ENCODE measurements around the gene TICRR. TPM values are rescaled to one million over a fixed set of nuclear protein-coding genes. Genes with fewer than 3 reads are reported as not detected.

TICRR gene
- total RNA-seq, 1 experiment from 2014 or later, result 37.4 TPM

GRCh38 chr15:89633585-89633984, 58.3 kb downstream of the TICRR start:
- H3K27me3 Mint-ChIP-seq (ENCODE audit: low read depth), result peaks cover 8% of the 10 kb centered on the region
- DNase-seq (ENCODE audit: low spot score) (no peak), ATAC-seq (no peak)
- H3K27ac Mint-ChIP-seq, result no peak overlapping the region
- H3K4me1 Mint-ChIP-seq, result no peaks in the 10 kb centered on the region
- peaks cover 18% of the 10 kb centered on the region for H3K9me3 Mint-ChIP-seq
- no peak overlapping the region for H3K4me3 Mint-ChIP-seq
- CTCF ChIA-PET, result interaction anchor here (1.5 kb wide), 1 partner anchor 14 kb away, joined by 4 read pairs; no protein-coding TSS in a partner anchor
- POLR2A ChIA-PET, result no interaction called here
- H3K36me3 Mint-ChIP-seq, result peaks cover 79% of the 10 kb centered on the region
- TF ChIP-seq CTCF (IDR thresholded peaks at IDR 0.05), result no peak
- no peak for TF ChIP-seq JUN (CRISPR knock-in tag; IDR thresholded peaks at IDR 0.05)

GRCh38 chr15:89640245-89640644, 65.0 kb downstream of the TICRR start:
- Mint-ChIP-seq H3K4me3 (no peak overlapping the region), H3K27me3 (ENCODE audit: low read depth) (peaks cover 3% of the 10 kb centered on the region; the same call in 1 of the 2 replicates), H3K9me3 (peaks cover 7% of the 10 kb centered on the region), H3K36me3 (peaks cover 53% of the 10 kb centered on the region), H3K27ac (no peak overlapping the region), H3K4me1 (no peaks in the 10 kb centered on the region)
- DNase-seq (ENCODE audit: low spot score), result no peak
- no peak for ATAC-seq
- CTCF ChIA-PET, result no interaction called here
- TF ChIP-seq NR3C1 (CRISPR knock-in tag; conservative IDR thresholded peaks at IDR 0.05; ENCODE audit: low read depth) (no peak), TCF7 (CRISPR knock-in tag; IDR thresholded peaks at IDR 0.05; ENCODE audit: low read depth) (no peak), E2F1 (CRISPR knock-in tag; IDR thresholded peaks at IDR 0.05) (no peak), ZNF263 (CRISPR knock-in tag; IDR thresholded peaks at IDR 0.05; ENCODE audit: low read depth) (no peak), RORB (CRISPR knock-in tag; IDR thresholded peaks at IDR 0.05) (no peak), ZNF121 (CRISPR knock-in tag; IDR thresholded peaks at IDR 0.05) (no peak), ETV6 (CRISPR knock-in tag; IDR thresholded peaks at IDR 0.05) (no peak), ZNF671 (CRISPR knock-in tag; IDR thresholded peaks at IDR 0.05) (no peak), ERG (CRISPR knock-in tag; IDR thresholded peaks at IDR 0.05) (no peak), FOXP1 (CRISPR knock-in tag; IDR thresholded peaks at IDR 0.05; ENCODE audit: borderline replicate concordance) (no peak), E2F5 (CRISPR knock-in tag; IDR thresholded peaks at IDR 0.05) (no peak), ZSCAN18 (CRISPR knock-in tag; IDR thresholded peaks at IDR 0.05) (no peak), ESRRA (CRISPR knock-in tag; IDR thresholded peaks at IDR 0.05; ENCODE audit: borderline replicate concordance) (no peak), KAT7 (CRISPR knock-in tag; IDR thresholded peaks at IDR 0.05; ENCODE audit: borderline replicate concordance) (no peak), ATF6 (CRISPR knock-in tag; IDR thresholded peaks at IDR 0.05) (no peak), AR (CRISPR knock-in tag; IDR thresholded peaks at IDR 0.05) (no peak), PRDM15 (CRISPR knock-in tag; IDR thresholded peaks at IDR 0.05) (no peak)
- POLR2A ChIA-PET, result no interaction called here

Measured in WTC11 (cell line).